Loucy (cell line): ENCODE results near the gene FOXR1.

ENCODE experiments used
- EZH2phosphoT487 ChIP-seq: fragments of 200-600 bp; IDR thresholded peaks from 2 replicates; pipeline ENCODE4 v1.6.1; 2018; ENCODE audit warnings: antibody characterized with exemption, mild to moderate bottlenecking, moderate library complexity, borderline replicate concordance
- TF ChIP-seq, protein P1 (sequence below): fragments of 200-600 bp; sonication (generic); conservative IDR thresholded peaks from 2 replicates; pipeline ENCODE4 v1.5.1; 2014; ENCODE audit warnings: mild to moderate bottlenecking, antibody characterized with exemption, low read length

DNA sequence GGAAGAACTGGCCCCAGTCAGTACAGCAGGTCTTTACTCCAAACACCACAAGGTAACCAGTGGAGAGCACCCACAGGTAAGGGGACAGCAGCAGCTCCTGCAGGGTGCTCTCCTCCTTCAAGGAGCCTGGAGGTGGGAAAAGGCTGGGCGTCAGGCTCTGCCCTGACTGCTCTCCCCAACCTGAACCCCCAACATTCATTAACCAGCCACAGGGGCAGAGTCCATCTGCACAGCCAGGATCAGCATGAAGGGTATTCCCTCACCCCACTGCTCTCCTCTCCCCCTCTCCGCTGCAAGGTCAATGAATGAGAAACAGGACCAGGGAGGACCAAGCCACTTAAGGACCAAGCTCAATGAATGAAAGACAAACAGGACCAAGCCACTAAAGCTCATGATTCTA is 55.4 kb downstream of the FOXR1 start:
- TF ChIP-seq, protein P1, sequence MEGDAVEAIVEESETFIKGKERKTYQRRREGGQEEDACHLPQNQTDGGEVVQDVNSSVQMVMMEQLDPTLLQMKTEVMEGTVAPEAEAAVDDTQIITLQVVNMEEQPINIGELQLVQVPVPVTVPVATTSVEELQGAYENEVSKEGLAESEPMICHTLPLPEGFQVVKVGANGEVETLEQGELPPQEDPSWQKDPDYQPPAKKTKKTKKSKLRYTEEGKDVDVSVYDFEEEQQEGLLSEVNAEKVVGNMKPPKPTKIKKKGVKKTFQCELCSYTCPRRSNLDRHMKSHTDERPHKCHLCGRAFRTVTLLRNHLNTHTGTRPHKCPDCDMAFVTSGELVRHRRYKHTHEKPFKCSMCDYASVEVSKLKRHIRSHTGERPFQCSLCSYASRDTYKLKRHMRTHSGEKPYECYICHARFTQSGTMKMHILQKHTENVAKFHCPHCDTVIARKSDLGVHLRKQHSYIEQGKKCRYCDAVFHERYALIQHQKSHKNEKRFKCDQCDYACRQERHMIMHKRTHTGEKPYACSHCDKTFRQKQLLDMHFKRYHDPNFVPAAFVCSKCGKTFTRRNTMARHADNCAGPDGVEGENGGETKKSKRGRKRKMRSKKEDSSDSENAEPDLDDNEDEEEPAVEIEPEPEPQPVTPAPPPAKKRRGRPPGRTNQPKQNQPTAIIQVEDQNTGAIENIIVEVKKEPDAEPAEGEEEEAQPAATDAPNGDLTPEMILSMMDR = no peak
- no peak for TF ChIP-seq EZH2phosphoT487
